DOHH2 (cell line): ENCODE measurements around the gene CAPS.

Experiments used
- H3F3A ChIP-seq: fragments of 200-600 bp; sonication (generic), shearing (Covaris generic); 2 replicates; pipeline ENCODE4 v1.6.0; 2016; ENCODE audit warnings: antibody characterized with exemption, mild to moderate bottlenecking; ENCODE audit not compliant: control insufficient read depth, insufficient read depth
- H3K27ac ChIP-seq: fragments of 200-600 bp; sonication (generic); 2 replicates; pipeline ENCODE4 v1.5.1; 2014; ENCODE audit warnings: low read depth, mild to moderate bottlenecking, low read length, moderate library complexity
- H3K27me3 ChIP-seq: fragments of 200-600 bp; sonication (generic); 2 replicates; pipeline ENCODE4 v1.6.1; 2014; ENCODE audit warnings: mild to moderate bottlenecking, low read length, mixed read lengths; ENCODE audit not compliant: control insufficient read depth
- H3K36me3 ChIP-seq: fragments of 200-600 bp; sonication (generic); 2 replicates; pipeline ENCODE4 v1.6.1; 2014; ENCODE audit warnings: mild to moderate bottlenecking, low read length, moderate library complexity, mixed read lengths; ENCODE audit not compliant: control insufficient read depth
- H3K4me1 ChIP-seq: fragments of 200-600 bp; sonication (generic); 2 replicates; pipeline ENCODE4 v1.6.1; 2014; ENCODE audit warnings: mild to moderate bottlenecking, low read length, mixed read lengths; ENCODE audit not compliant: control insufficient read depth
- H3K4me2 ChIP-seq: fragments of 200-600 bp; sonication (generic); 2 replicates; pipeline ENCODE4 v1.6.0; 2014; ENCODE audit warnings: mild to moderate bottlenecking, low read length, moderate library complexity
- H3K4me3 ChIP-seq: fragments of 200-600 bp; sonication (generic); 2 replicates; pipeline ENCODE4 v1.5.1; 2014; ENCODE audit warnings: mild to moderate bottlenecking, low read length, mixed read lengths
- H3K79me2 ChIP-seq: fragments of 200-600 bp; sonication (generic); 2 replicates; pipeline ENCODE4 v1.6.1; 2014; ENCODE audit warnings: mild to moderate bottlenecking, low read length, mixed read lengths; ENCODE audit not compliant: control insufficient read depth
- H3K9me2 ChIP-seq: fragments of 200-600 bp; sonication (generic); replicated peaks from 2 replicates; pipeline ENCODE4 v1.6.1; 2014; ENCODE audit warnings: mild to moderate bottlenecking, low read length, mixed read lengths; ENCODE audit not compliant: control insufficient read depth
- H3K9me3 ChIP-seq: fragments of 200-600 bp; sonication (generic); 2 replicates; pipeline ENCODE4 v1.6.1; 2014; ENCODE audit warnings: antibody characterized with exemption, low read length, mixed read lengths; ENCODE audit not compliant: control insufficient read depth, insufficient read depth
- H4K20me1 ChIP-seq: fragments of 200-600 bp; sonication (generic); 2 replicates; pipeline ENCODE4 v1.6.0; 2014; ENCODE audit warnings: low read depth, mild to moderate bottlenecking, antibody characterized with exemption, low read length, moderate library complexity; ENCODE audit not compliant: control insufficient read depth, insufficient read depth
- CTCF ChIP-seq: fragments of 200-600 bp; sonication (generic); IDR thresholded peaks from one replicate; pipeline ENCODE4 v1.5.1; 2014; ENCODE audit warnings: antibody characterized with exemption, mild to moderate bottlenecking, low read depth, low read length; ENCODE audit not compliant: poor library complexity, severe bottlenecking
- EZH2phosphoT487 ChIP-seq: fragments of 200-600 bp; sonication (generic); IDR thresholded peaks from 2 replicates; pipeline ENCODE4 v1.6.1; 2017; ENCODE audit warnings: borderline replicate concordance, mild to moderate bottlenecking, antibody characterized with exemption, low read length, moderate library complexity, mixed read lengths

Gene CAPS

GRCh38 chr19:5891938-5892771 is 21.9 kb upstream of the CAPS start:
- Histone ChIP-seq H3K4me2 (no peak overlapping the region), H3K9me2 (no peaks in the 10 kb centered on the region), H3K79me2 (no peaks in the 10 kb centered on the region), H3K9me3 (no peaks in the 10 kb centered on the region), H3K36me3 (peaks cover 20% of the 10 kb centered on the region), H3K27ac (no peak overlapping the region), H3F3A (0 out of 2 replicates have a peak, but pooled peaks cover 5% of the 10 kb centered on the region), H4K20me1 (no peaks in the 10 kb centered on the region), H3K4me3 (no peak overlapping the region), H3K4me1 (no peaks in the 10 kb centered on the region), H3K27me3 (peaks cover 3% of the 10 kb centered on the region)
- TF ChIP-seq EZH2phosphoT487 = no peak
- TF ChIP-seq CTCF = peak; percentile 67

DNA sequence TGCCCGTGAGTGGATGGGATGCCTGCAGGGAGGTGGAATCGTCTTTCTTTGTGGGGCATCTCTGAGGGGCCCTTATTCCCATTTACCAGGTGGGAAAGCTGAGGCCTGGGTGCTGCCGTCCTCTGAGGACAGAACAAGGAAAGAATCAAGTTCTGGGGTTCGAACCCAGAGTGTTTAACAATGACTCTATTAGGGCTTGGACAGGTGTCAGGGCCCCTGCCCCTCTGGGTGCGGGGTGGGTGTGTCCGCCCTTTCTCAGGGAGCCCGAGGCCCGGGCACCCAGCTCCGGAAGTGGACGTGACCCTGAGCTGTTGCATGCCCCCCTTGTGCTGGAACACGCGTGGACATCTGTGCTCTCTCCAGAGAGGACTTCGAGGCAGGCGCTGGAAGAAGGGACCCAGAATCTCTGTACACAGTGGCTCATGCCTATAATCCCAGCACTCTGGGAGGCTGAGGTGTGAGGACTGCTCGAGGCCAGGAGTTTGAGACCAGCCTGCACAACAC is 21.2 kb upstream of the CAPS start:
- Histone ChIP-seq H3K9me3 (no peaks in the 10 kb centered on the region), H3K4me1 (no peaks in the 10 kb centered on the region), H3K36me3 (peaks cover 20% of the 10 kb centered on the region), H3K79me2 (peaks cover 6% of the 10 kb centered on the region), H3K4me3 (no peak overlapping the region), H3F3A (0 out of 2 replicates have a peak, but pooled peaks cover 5% of the 10 kb centered on the region), H3K9me2 (no peaks in the 10 kb centered on the region), H3K27me3 (peaks cover 3% of the 10 kb centered on the region), H3K4me2 (no peak overlapping the region), H4K20me1 (no peaks in the 10 kb centered on the region), H3K27ac (no peak overlapping the region)
- no peak for TF ChIP-seq CTCF
- TF ChIP-seq EZH2phosphoT487 = no peak

GRCh38 chr19:5893296-5893903 is 20.7 kb upstream of the CAPS start:
- Histone ChIP-seq H3K9me3 (no peaks in the 10 kb centered on the region), H4K20me1 (no peaks in the 10 kb centered on the region), H3K27me3 (peaks cover 3% of the 10 kb centered on the region), H3K9me2 (no peaks in the 10 kb centered on the region), H3K27ac (no peak overlapping the region), H3K4me3 (no peak overlapping the region), H3K79me2 (peaks cover 11% of the 10 kb centered on the region), H3F3A (0 out of 2 replicates have a peak, but pooled peaks cover 5% of the 10 kb centered on the region), H3K4me1 (no peaks in the 10 kb centered on the region), H3K4me2 (no peak overlapping the region), H3K36me3 (peaks cover 20% of the 10 kb centered on the region)
- no peak for TF ChIP-seq EZH2phosphoT487
- TF ChIP-seq CTCF = no peak
